HEK293 (cell line): Measurements from ENCODE around the gene SPRED2.

ENCODE experiments used
- CTCF ChIA-PET: fragments of 350-600 bp; formaldehyde crosslinking; extraction: SDS; loops from one replicate; lab custom pipeline; 2021; ENCODE audit warnings: antibody characterized with exemption; lab: Yijun Ruan, JAX
- POLR2A ChIA-PET: fragments of 300-600 bp; formaldehyde crosslinking; extraction: SDS; loops from one replicate; lab custom pipeline; 2020; ENCODE audit warnings: antibody characterized with exemption, inconsistent platforms; lab: Yijun Ruan, JAX
- H3K27ac ChIP-seq: fragments of 200-500 bp; sonication (Bioruptor generic); 2 replicates; pipeline ENCODE4 v1.5.1; 2014; ENCODE audit warnings: low read depth, low read length, control low read depth, inconsistent platforms; ENCODE audit errors: extremely low read depth
- H3K36me3 ChIP-seq, 2 experiments: fragments of 200-500 bp in 1 of 2; sonication (Bioruptor generic) in 1 of 2; 1 replicate in 1 of 2; 2 replicates in 1 of 2; pipeline ENCODE4 v1.5.1; 2014 to 2017; ENCODE audit warnings: inconsistent platforms in 2 of 2, low read length in 2 of 2; ENCODE audit not compliant: control insufficient read depth in 2 of 2, insufficient read depth in 1 of 2
- H3K4me1 ChIP-seq: fragments of 200-500 bp; sonication (Bioruptor generic); 2 replicates; pipeline ENCODE4 v1.5.1; 2014; ENCODE audit warnings: mild to moderate bottlenecking, low read length, inconsistent platforms; ENCODE audit not compliant: control insufficient read depth, insufficient read depth
- H3K4me3 ChIP-seq: 2 replicates; pipeline ENCODE4 v1.5.1; 2011; ENCODE audit warnings: low read depth, mild to moderate bottlenecking, control low read depth, low read length, moderate library complexity
- H3K9me3 ChIP-seq: fragments of 200-500 bp; sonication (Bioruptor generic); 2 replicates; pipeline ENCODE4 v1.5.1; 2014; ENCODE audit warnings: low read depth, low read length, inconsistent platforms; ENCODE audit not compliant: control insufficient read depth, insufficient read depth
- EGR2 ChIP-seq: fragments of 450-650 bp; formaldehyde crosslinking; IDR thresholded peaks from 2 replicates; pipeline ENCODE4 v1.5.1; 2016; ENCODE audit warnings: low read depth, missing biosample characterization, missing genetic modification characterization
- FEZF1 ChIP-seq: fragments of 450-650 bp; formaldehyde crosslinking; IDR thresholded peaks from 2 replicates; pipeline ENCODE4 v1.5.1; 2016; ENCODE audit warnings: missing biosample characterization, missing genetic modification characterization
- GFI1B ChIP-seq: fragments of 450-650 bp; formaldehyde crosslinking; IDR thresholded peaks from 2 replicates; pipeline ENCODE4 v1.5.1; 2016; ENCODE audit warnings: missing biosample characterization, missing genetic modification characterization
- GLIS2 ChIP-seq: fragments of 450-650 bp; formaldehyde crosslinking; IDR thresholded peaks from 2 replicates; pipeline ENCODE4 v1.5.1; 2016; ENCODE audit warnings: missing biosample characterization, missing genetic modification characterization
- KLF7 ChIP-seq: fragments of 450-650 bp; formaldehyde crosslinking; IDR thresholded peaks from 2 replicates; pipeline ENCODE4 v1.5.1; 2016; ENCODE audit warnings: missing biosample characterization, missing genetic modification characterization, borderline replicate concordance
- KLF8 ChIP-seq: fragments of 450-650 bp; formaldehyde crosslinking; IDR thresholded peaks from 2 replicates; pipeline ENCODE4 v1.5.1; 2016; ENCODE audit warnings: missing biosample characterization, missing genetic modification characterization
- PRDM10 ChIP-seq: fragments of 450-650 bp; formaldehyde crosslinking; IDR thresholded peaks from 2 replicates; pipeline ENCODE4 v1.5.1; 2016; ENCODE audit warnings: missing biosample characterization, missing genetic modification characterization
- SP2 ChIP-seq: fragments of 450-650 bp; formaldehyde crosslinking; IDR thresholded peaks from 2 replicates; pipeline ENCODE4 v1.5.1; 2016; ENCODE audit warnings: missing biosample characterization, missing genetic modification characterization
- SP7 ChIP-seq: fragments of 450-650 bp; formaldehyde crosslinking; IDR thresholded peaks from 2 replicates; pipeline ENCODE4 v1.5.1; 2016; ENCODE audit warnings: missing biosample characterization, missing genetic modification characterization
- TRIM28 ChIP-seq: IDR thresholded peaks from 2 replicates; pipeline ENCODE4 v1.6.1; 2011; ENCODE audit warnings: low read length, control low read depth, borderline replicate concordance
- WT1 ChIP-seq: fragments of 450-650 bp; formaldehyde crosslinking; IDR thresholded peaks from 2 replicates; pipeline ENCODE4 v1.5.1; 2016; ENCODE audit warnings: missing biosample characterization, missing genetic modification characterization
- ZBTB17 ChIP-seq: fragments of 450-650 bp; formaldehyde crosslinking; IDR thresholded peaks from 2 replicates; pipeline ENCODE4 v1.5.1; 2016; ENCODE audit warnings: missing biosample characterization, missing genetic modification characterization
- ZBTB44 ChIP-seq: fragments of 450-650 bp; IDR thresholded peaks from 2 replicates; pipeline ENCODE4 v1.5.1; 2018; ENCODE audit warnings: missing biosample characterization, mild to moderate bottlenecking, missing genetic modification characterization
- ZBTB6 ChIP-seq: fragments of 450-650 bp; formaldehyde crosslinking; IDR thresholded peaks from 2 replicates; pipeline ENCODE4 v1.5.1; 2017; ENCODE audit warnings: missing biosample characterization, missing genetic modification characterization
- ZFP69B ChIP-seq: fragments of 450-650 bp; formaldehyde crosslinking; IDR thresholded peaks from 2 replicates; pipeline ENCODE4 v1.5.1; 2016; ENCODE audit warnings: missing biosample characterization, missing genetic modification characterization
- ZNF133 ChIP-seq: fragments of 450-650 bp; formaldehyde crosslinking; IDR thresholded peaks from 2 replicates; pipeline ENCODE4 v1.5.1; 2016; ENCODE audit warnings: missing biosample characterization, missing genetic modification characterization
- ZNF266 ChIP-seq: fragments of 450-650 bp; formaldehyde crosslinking; IDR thresholded peaks from 2 replicates; pipeline ENCODE4 v1.5.1; 2016; ENCODE audit warnings: missing biosample characterization, missing genetic modification characterization, low read depth
- ZNF335 ChIP-seq: fragments of 450-650 bp; formaldehyde crosslinking; conservative IDR thresholded peaks from 2 replicates; pipeline ENCODE4 v1.5.1; 2016; ENCODE audit warnings: missing biosample characterization, missing genetic modification characterization
- ZNF391 ChIP-seq: fragments of 450-650 bp; formaldehyde crosslinking; IDR thresholded peaks from 2 replicates; pipeline ENCODE4 v1.5.1; 2016; ENCODE audit warnings: low read depth, missing biosample characterization, missing genetic modification characterization, borderline replicate concordance
- ZNF580 ChIP-seq: fragments of 450-650 bp; formaldehyde crosslinking; IDR thresholded peaks from 2 replicates; pipeline ENCODE4 v1.5.1; 2016; ENCODE audit warnings: missing biosample characterization, missing genetic modification characterization
- ZNF610 ChIP-seq: fragments of 450-650 bp; formaldehyde crosslinking; IDR thresholded peaks from 2 replicates; pipeline ENCODE4 v1.5.1; 2016; ENCODE audit warnings: missing biosample characterization, missing genetic modification characterization, borderline replicate concordance
- ZNF654 ChIP-seq: fragments of 450-650 bp; formaldehyde crosslinking; IDR thresholded peaks from 2 replicates; pipeline ENCODE4 v1.5.1; 2016; ENCODE audit warnings: low read depth, missing biosample characterization, missing genetic modification characterization
- ZNF791 ChIP-seq: fragments of 450-650 bp; formaldehyde crosslinking; IDR thresholded peaks from 2 replicates; pipeline ENCODE4 v1.5.1; 2016; ENCODE audit warnings: missing biosample characterization, missing genetic modification characterization
- ZNF843 ChIP-seq: fragments of 450-650 bp; formaldehyde crosslinking; IDR thresholded peaks from 2 replicates; pipeline ENCODE4 v1.5.1; 2016; ENCODE audit warnings: missing biosample characterization, missing genetic modification characterization
- ZSCAN18 ChIP-seq: fragments of 450-650 bp; formaldehyde crosslinking; IDR thresholded peaks from 2 replicates; pipeline ENCODE4 v1.5.1; 2016; ENCODE audit warnings: missing biosample characterization, missing genetic modification characterization
- ZSCAN4 ChIP-seq: fragments of 450-650 bp; formaldehyde crosslinking; IDR thresholded peaks from 2 replicates; pipeline ENCODE4 v1.5.1; 2017; ENCODE audit warnings: missing biosample characterization, missing genetic modification characterization
- ZXDB ChIP-seq: fragments of 450-650 bp; formaldehyde crosslinking; IDR thresholded peaks from 2 replicates; pipeline ENCODE4 v1.5.1; 2016; ENCODE audit warnings: missing biosample characterization, missing genetic modification characterization

The SPRED2 gene

GRCh38 chr2:65432227-65433190 lies at the start of gene SPRED2:
SPRED2 (minus strand) TSS chr2:65432599; CDS start chr2:65431987, 612 bp downstream.
- ChIA-PET CTCF (no interaction called here), POLR2A (interaction anchor here (0.7 to 2.6 kb wide), 4 partner anchors 11 to 136 kb away, joined by 3 to 14 read pairs (median 4); no protein-coding TSS in a partner anchor)
- H3K4me1 ChIP-seq, result peaks cover 17% of the 10 kb centered on the region
- peak within 1 kb of the TSS; percentile 83 for H3K4me3 ChIP-seq
- H3K9me3 ChIP-seq, result no peaks in the 10 kb centered on the region
- H3K27ac ChIP-seq, result peak within 1 kb of the TSS; percentile 95
- H3K36me3 ChIP-seq, result no peaks in the 10 kb centered on the region
- TF ChIP-seq SP2 (tag by site-specific recombination) (peak; percentile 79), TRIM28 (peak; percentile 48; the same call in 1 of the 2 replicates), WT1 (tag by site-specific recombination) (peak; percentile 71), ZNF843 (tag by site-specific recombination) (peak; percentile 63; the same call in 1 of the 2 replicates), ZNF391 (tag by site-specific recombination) (peak; percentile 62; the same call in 1 of the 2 replicates), ZFP69B (tag by site-specific recombination) (peak; percentile 81), SP7 (peak; percentile 87), ZNF266 (tag by site-specific recombination) (no peak), EGR2 (tag by site-specific recombination) (peak; percentile 71; the same call in 1 of the 2 replicates), KLF7 (tag by site-specific recombination) (peak; percentile 71; the same call in 1 of the 2 replicates), ZBTB17 (peak; percentile 90), ZSCAN18 (tag by site-specific recombination) (0 out of 2 replicates have a peak, but pooled peaks have one; percentile 44), ZNF654 (tag by site-specific recombination) (peak; percentile 9; the same call in 1 of the 2 replicates), ZBTB6 (tag by site-specific recombination) (peak; percentile 45; the same call in 1 of the 2 replicates), ZNF335 (tag by site-specific recombination) (peak; percentile 70), FEZF1 (tag by site-specific recombination) (peak; percentile 69), ZSCAN4 (tag by site-specific recombination) (no peak; the same call in 1 of the 2 replicates), ZXDB (peak; percentile 94), GLIS2 (tag by site-specific recombination) (peak; percentile 74), ZBTB44 (peak; percentile 54), KLF8 (tag by site-specific recombination) (peak; percentile 98), ZNF580 (tag by site-specific recombination) (0 out of 2 replicates have a peak, but pooled peaks have one; percentile 25), PRDM10 (tag by site-specific recombination) (peak; percentile 95), ZNF610 (tag by site-specific recombination) (peak; percentile 73; the same call in 1 of the 2 replicates), ZNF791 (tag by site-specific recombination) (no peak), ZNF133 (no peak), GFI1B (tag by site-specific recombination) (no peak)
